Skeletal muscle cell (primary cell): ENCODE measurements around the gene SLC35F6.
"Not testable (repeated sequence)": the region's sequence is repeated elsewhere in the genome, so short reads cannot be mapped to it uniquely, and the experiment has no call there.

Experiments used
- DNase-seq: peaks from one replicate; pipeline ENCODE4 v3.0.0-alpha.2; 2010; ENCODE audit warnings: low read depth
- H3K4me3 ChIP-seq: 2 replicates; pipeline ENCODE4 v1.5.1; 2011; ENCODE audit warnings: low read depth, mild to moderate bottlenecking, control low read depth, low read length, moderate library complexity

The SLC35F6 gene

DNA sequence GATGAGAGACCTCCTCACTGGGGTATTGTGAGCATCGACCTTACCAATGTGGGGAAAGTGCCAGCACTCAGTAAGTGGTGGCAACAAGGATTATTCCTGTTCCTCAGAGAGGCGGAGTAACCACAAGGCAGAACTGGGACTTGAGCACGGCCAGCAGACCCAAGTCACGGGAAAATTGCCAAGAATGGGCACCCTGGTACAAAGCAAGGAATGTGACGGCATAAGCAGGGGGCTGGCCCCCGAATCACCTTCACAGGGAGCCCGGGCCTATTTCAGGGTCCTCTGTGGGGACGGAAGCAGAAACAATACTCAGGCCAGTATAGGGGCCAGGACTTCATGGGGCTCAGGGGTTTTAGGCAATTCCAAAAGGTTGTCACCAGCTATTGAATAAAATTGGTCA lies 47.2 kb downstream of the SLC35F6 start:
- DNase-seq = no peak
- no peak overlapping the region for H3K4me3 ChIP-seq

DNA sequence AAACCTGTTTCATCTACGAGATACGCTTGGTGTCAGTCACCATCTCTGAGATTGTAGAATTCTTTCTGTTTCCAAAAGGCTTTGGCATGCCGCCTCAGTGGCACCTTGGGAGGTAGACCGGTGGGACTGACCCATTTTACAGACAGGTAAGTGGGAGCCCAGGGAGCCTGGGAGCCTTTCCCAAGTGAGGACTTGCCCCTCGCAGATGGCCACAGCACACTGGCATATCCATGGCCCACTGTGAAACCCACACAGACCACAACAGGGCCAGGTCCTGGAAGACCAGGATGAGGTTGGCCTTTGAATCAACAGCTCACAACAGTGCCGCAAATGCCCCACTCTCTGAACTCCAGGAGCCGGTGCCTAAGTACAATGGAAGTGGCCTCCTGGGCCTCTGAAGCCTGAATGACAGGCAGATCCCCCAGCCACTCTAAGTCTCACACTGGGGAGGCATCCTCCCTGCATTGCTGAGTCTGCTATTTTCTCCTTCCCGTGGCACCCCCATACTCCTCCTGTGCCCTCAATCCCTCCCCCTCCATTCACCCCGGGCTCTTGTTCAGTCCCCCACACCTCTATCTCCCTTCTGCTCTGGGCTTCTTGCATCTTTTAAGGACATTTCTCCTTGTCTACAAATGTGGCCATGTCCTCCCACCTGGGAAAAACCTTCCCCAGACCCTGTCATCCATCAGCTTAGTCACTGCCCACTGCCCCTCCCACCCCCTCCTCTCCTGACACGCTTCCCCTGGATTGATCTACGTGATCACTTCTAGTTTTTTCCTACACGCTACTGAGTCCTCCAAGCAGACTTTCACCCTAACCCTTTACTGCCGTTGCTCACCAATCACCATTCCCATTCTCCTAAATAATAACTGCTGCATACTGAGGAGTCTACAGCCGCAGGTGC lies 48.0 kb downstream of the SLC35F6 start:
- DNase-seq = no peak
- no peak overlapping the region for H3K4me3 ChIP-seq

DNA sequence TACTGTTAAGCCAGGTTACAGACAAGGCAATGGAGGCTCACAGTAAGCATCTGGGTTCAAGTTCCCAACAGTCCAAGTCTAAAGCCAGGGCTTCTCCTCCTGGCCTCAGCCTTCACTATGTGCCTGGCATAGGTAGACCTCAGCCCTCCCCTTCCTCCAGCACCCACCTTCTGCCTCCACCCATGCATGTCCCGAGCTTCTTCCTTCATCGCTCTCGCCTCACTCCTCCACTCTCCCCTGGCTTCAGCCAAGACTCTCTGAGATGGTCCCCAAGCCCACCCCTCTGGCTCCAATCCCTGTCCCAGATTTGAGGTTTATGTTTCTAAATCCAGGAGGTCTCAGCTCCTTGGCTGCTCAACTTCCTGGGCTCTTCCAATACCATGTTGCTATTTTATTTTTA lies 48.6 kb downstream of the SLC35F6 start:
- no peak overlapping the region for H3K4me3 ChIP-seq
- DNase-seq = no peak

DNA sequence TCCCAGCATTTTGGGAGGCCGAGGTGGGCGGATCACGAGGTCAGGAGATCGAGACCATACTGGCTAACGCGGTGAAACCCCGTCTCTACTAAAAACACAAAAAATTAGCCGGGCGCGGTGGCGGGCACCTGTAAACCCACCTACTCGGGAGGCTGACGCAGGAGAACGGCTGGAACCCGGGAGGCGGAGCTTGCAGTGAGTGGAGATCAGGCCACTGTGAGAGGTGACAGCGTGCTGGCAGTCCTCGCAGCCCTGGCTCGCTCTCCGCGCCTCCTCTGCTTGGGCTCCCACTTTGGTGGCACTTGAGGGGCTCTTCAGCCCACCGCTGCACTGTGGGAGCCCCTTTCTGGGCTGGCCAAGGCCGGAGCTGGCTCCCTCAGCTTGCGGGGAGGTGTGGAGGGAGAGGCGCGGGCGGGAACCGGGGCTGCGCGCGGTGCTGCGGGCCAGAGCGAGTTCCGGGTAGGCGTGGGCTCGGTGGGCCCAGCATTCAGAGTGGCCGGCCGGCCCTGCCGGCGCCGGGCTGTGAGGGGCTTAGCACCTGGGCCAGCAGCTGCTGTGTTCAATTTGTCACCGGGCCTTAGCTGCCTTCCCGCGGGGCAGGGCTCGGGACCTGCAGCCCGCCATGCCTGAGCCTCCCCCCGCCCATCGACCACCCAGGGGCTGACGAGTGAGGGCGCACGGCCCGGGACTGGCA lies 50.1 kb downstream of the SLC35F6 start:
- not testable (repeated sequence) for H3K4me3 ChIP-seq, DNase-seq

DNA sequence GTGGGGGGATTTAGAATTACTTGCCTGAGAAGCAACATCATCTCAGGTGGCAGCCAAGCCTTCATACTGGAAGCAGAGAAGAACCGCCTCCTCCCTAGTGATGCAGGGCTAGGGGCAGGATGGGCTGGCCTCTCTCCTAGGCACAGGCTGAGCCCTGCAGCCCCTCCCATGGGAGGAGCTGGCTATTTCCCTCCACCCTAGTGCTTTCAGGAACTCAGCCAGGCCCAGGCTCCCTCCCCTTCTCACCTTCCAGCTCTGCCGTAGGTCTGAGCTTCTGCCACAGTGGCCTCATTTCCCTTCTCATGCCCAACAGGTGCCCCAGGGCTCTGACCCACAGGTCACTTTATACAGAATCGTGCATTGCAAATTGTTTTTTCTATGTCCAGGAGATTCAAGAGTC lies 52.8 kb downstream of the SLC35F6 start:
- DNase-seq = no peak
- H3K4me3 ChIP-seq = no peak overlapping the region

DNA sequence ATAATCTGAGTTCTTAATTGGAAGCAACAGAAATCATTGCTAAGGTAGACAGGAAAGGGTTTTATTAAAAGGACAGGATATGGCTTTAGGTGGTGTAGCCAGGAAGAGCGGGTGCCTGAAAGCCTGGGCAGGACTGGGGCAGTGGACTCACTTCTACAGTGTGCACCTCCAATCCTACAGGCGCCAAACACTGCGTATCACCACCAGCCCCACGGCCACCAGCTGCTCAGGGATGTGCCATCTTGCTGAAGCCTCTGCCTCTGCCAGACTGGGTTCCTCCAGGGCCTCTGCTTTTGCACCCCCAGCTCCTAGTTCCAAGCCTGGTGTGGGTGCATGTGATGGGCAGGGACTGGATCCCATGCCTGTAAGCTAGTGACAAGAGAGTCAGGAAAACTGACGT lies 54.2 kb downstream of the SLC35F6 start:
- no peak overlapping the region for H3K4me3 ChIP-seq
- no peak for DNase-seq

DNA sequence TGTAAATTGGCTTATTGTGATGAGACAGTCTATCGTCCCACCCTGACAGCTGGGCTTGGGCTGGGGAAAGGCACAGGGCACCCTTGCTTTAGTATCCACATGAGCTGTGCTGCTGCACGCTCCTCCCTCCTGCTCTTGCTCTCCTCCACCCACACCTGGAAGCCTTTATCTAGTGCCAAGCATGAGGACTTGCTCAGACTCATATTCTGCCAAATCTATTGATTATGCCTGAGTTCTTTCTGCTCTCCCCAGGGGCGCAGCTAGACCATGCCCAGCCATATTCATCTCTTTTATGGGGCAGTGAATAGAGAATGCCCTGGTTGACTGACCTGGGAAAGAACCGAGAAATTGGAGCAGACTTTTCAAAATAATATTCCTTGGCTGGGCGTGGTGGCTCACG lies 54.9 kb downstream of the SLC35F6 start:
- no peak overlapping the region for H3K4me3 ChIP-seq
- no peak for DNase-seq

DNA sequence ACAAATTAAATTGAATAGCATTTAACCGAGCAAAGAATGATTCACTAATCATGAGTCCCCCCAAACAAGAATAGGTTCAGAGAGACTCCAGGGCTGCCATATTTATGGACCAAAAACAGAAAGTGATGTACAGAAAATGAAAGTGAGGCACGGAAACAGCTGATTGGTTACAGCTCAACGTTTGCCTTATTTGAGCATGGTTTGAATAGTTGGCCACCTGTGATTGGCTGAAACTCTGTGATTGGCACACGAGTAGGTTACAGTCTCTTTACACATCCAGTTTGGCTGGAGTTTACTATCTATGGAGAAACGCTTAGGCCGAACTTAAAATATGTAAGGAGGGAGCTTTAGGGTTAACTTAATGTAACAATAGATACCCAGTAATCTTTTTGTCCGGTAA lies 56.8 kb downstream of the SLC35F6 start:
- H3K4me3 ChIP-seq = no peak overlapping the region
- DNase-seq = no peak

DNA sequence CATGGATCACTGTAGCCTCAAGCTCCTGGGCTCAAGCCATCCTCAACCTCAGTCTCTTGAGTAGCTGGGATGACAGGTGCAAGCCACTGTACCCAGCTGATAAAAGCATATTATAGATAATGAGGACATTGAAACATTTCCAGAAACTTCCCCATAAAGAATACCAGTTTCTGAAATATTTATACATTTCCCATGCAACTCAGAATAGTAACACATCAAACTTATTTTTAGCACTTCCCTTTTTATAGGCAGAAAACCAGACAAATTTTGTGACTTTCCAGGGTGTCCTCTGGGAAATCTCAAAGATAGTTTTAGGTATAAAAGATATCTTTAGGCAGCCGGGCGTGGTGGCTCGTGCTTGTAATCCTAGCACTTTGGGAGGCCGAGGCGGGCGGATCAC lies 58.8 kb downstream of the SLC35F6 start:
- DNase-seq = no peak
- no peak overlapping the region for H3K4me3 ChIP-seq
